ENCODE measurements around the gene MAP3K12.

DNA sequence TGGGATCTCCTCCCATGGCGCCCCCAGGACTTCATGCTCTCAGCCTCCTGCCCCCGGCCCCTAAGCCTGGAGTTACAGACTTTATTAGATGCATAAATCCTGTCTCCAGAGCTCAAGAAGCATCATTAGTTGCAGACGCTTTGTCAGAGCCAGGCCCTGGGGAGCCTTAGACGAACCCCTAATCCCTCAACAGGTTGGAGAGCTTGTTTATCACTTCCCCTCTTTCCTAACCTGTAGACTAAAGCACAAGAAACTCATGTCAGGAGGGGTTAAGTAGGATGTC, 8.3 kb upstream of the MAP3K12 start:
- TF ChIP-seq, protein P1, sequence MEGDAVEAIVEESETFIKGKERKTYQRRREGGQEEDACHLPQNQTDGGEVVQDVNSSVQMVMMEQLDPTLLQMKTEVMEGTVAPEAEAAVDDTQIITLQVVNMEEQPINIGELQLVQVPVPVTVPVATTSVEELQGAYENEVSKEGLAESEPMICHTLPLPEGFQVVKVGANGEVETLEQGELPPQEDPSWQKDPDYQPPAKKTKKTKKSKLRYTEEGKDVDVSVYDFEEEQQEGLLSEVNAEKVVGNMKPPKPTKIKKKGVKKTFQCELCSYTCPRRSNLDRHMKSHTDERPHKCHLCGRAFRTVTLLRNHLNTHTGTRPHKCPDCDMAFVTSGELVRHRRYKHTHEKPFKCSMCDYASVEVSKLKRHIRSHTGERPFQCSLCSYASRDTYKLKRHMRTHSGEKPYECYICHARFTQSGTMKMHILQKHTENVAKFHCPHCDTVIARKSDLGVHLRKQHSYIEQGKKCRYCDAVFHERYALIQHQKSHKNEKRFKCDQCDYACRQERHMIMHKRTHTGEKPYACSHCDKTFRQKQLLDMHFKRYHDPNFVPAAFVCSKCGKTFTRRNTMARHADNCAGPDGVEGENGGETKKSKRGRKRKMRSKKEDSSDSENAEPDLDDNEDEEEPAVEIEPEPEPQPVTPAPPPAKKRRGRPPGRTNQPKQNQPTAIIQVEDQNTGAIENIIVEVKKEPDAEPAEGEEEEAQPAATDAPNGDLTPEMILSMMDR (IDR thresholded peaks at IDR 0.05): no peak
- no peak for TF ChIP-seq ZFX (IDR thresholded peaks at IDR 0.05; ENCODE audit: borderline replicate concordance)
